Right lobe of liver (tissue), 6 donors: ENCODE results near the gene MS4A18. TPM values are rescaled to one million over a fixed set of nuclear protein-coding genes. Genes with fewer than 3 reads are reported as not detected.

Source experiments
- ATAC-seq, 4 donors: fragments of 200-7000 bp; cut with Tn5 transposase; one replicate each; pipeline ENCODE4 v1.9.1; 2020; ENCODE audit warnings: mild to moderate bottlenecking in 4 of 4, moderate library complexity in 4 of 4
- DNase-seq, 3 donors: peaks; one replicate each; pipeline ENCODE4 v3.0.0-alpha.2; 2020
- H3K27ac ChIP-seq, 3 donors: fragments of 200-600 bp; one replicate each; pipeline ENCODE4 v1.8.0; 2022
- H3K27me3 ChIP-seq, 2 donors: fragments of 200-600 bp; one replicate each; pipeline ENCODE4 v1.8.0; 2022
- H3K36me3 ChIP-seq, 4 donors: fragments of 200-600 bp; sonication (generic) in 1 of 4; one replicate each; pipeline versions ENCODE4 v1.5.1 to v1.8.0; 2017 to 2022; ENCODE audit warnings: control low read depth in 1 of 4
- H3K4me1 ChIP-seq, 4 donors: fragments of 200-600 bp; sonication (generic) in 1 of 4; one replicate each; pipeline versions ENCODE4 v1.5.1 to v1.8.0; 2017 to 2022; ENCODE audit warnings: control low read depth in 1 of 4
- H3K4me3 ChIP-seq, 3 donors: fragments of 200-600 bp; one replicate each; pipeline ENCODE4 v1.8.0; 2022
- H3K9me3 ChIP-seq, 4 donors: fragments of 200-600 bp; sonication (generic) in 1 of 4; one replicate each; pipeline versions ENCODE4 v1.5.1 to v1.8.0; 2017 to 2022; ENCODE audit warnings: control low read depth in 1 of 4
- CTCF ChIP-seq, 4 donors: fragments of 200-600 bp in 3 of 4; fragments of 450-650 bp in 1 of 4; IDR thresholded peaks; one replicate each; pipeline versions ENCODE4 v1.5.1 to v1.8.0; 2016 to 2022; ENCODE audit warnings: antibody characterized with exemption in 4 of 4, mild to moderate bottlenecking in 2 of 4
- POLR2A ChIP-seq: fragments of 450-650 bp; IDR thresholded peaks from one replicate; pipeline ENCODE4 v1.6.1; 2017; ENCODE audit warnings: antibody characterized with exemption, mild to moderate bottlenecking
- WGBS: methylation state at CpG from one replicate; pipeline ENCODE4 v1.1.6; 2018; ENCODE audit warnings: low coverage, low lambda C conversion rate; ENCODE audit not compliant: insufficient coverage; ENCODE audit errors: missing lambda C conversion rate; 5-methylcytosine and 5-hydroxymethylcytosine counted together
- intact Hi-C, 2 donors: fragments of 100-400 bp; cut with DNase I; formaldehyde crosslinking; loops; one replicate each; pipeline versions ENCODE4 v1.11.2 to v1.14.1; 2022
- total RNA-seq, 6 experiments: library from RNA; depleted of rRNA in 2 of 6; stranded (reverse); fragments of >200 nt in 2 of 6; fragmentation: NEBNext Ultra II Directional in 3 of 6; extraction: Animal tissue kit (Norgen Biotek cat#: 25700) in 3 of 6; gene quantifications; one replicate each; pipeline versions ENCODE4 v1.1.0 to v1.2.4, GENCODE V29; 2016 to 2023
- donor health status: DM: no; HTN: yes; CAD: no.
- donor health status: DM: no; HTN: no; CAD: no.
- donor health status: DM: no; HTN: no; CAD: no.
- donor health status: DM: no; HTN: yes; CAD: no.
- donor health status: DM: no; HTN: yes; CAD: no.

MS4A18 gene
- total RNA-seq, 6 experiments from 2014 or later: not detected

GRCh38 chr11:60783141-60783484 lies 58.6 kb downstream of the MS4A18 start:
- H3K4me3 ChIP-seq: no peak overlapping the region
- WGBS: 87% methylated on average over 8 of the region's 8 CpGs
- intact Hi-C loops: no loop called here
- no peaks in the 10 kb centered on the region for H3K36me3 ChIP-seq
- H3K27me3 ChIP-seq: no peaks in the 10 kb centered on the region
- ATAC-seq (no peak), DNase-seq (no peak)
- no peak for TF ChIP-seq POLR2A
- no peak for TF ChIP-seq CTCF (IDR thresholded peaks at IDR 0.05)
- no peaks in the 10 kb centered on the region for H3K9me3 ChIP-seq
- H3K4me1 ChIP-seq: no peaks in the 10 kb centered on the region
- no peak overlapping the region for H3K27ac ChIP-seq

GRCh38 chr11:60783911-60784310 lies 59.4 kb downstream of the MS4A18 start:
- 100% methylated on average over 1 of the region's 7 CpGs for WGBS
- no peaks in the 10 kb centered on the region for H3K4me1 ChIP-seq
- H3K27me3 ChIP-seq: no peaks in the 10 kb centered on the region
- no peaks in the 10 kb centered on the region for H3K36me3 ChIP-seq
- intact Hi-C loops: no loop called here
- H3K4me3 ChIP-seq: no peak overlapping the region
- H3K9me3 ChIP-seq: no peaks in the 10 kb centered on the region
- no peak overlapping the region for H3K27ac ChIP-seq
- ATAC-seq (no peak), DNase-seq (no peak)
- TF ChIP-seq POLR2A (no peak), CTCF (IDR thresholded peaks at IDR 0.05) (no peak)

- Histone ChIP-seq H3K4me1 (no peaks in the 10 kb centered on the region), H3K4me3 (no peak within 1 kb of the TSS), H3K27me3 (no peaks in the 10 kb centered on the region), H3K36me3 (no peaks in the 10 kb centered on the region), H3K27ac (no peak within 1 kb of the TSS), H3K9me3 (no peaks in the 10 kb centered on the region)
- DNase-seq: no peak
- TF ChIP-seq POLR2A (no peak), CTCF (IDR thresholded peaks at IDR 0.05) (no peak)
- intact Hi-C loops: no loop called here
- 51% methylated on average over 5 of the region's 9 CpGs for WGBS
- peak in 2 of 4 donors; percentile 23 to 30 for ATAC-seq
These were observed 60.6 kb downstream of the MS4A18 start, which contains the start of gene MS4A10 for GRCh38 chr11:60785136-60785535. TSS of gene MS4A10 (plus strand) at chr11:60785333. CDS start at chr11:60790336, 5,003 bp downstream.

GRCh38 chr11:60785806-60786361 lies 61.4 kb downstream of the MS4A18 start:
- ATAC-seq (no peak), DNase-seq (no peak)
- Histone ChIP-seq H3K36me3 (no peaks in the 10 kb centered on the region), H3K4me3 (no peak overlapping the region), H3K27me3 (no peaks in the 10 kb centered on the region), H3K9me3 (no peaks in the 10 kb centered on the region), H3K4me1 (no peaks in the 10 kb centered on the region), H3K27ac (no peak overlapping the region)
- WGBS: 39% methylated on average over 8 of the region's 8 CpGs
- TF ChIP-seq POLR2A: no peak
- no peak for TF ChIP-seq CTCF (IDR thresholded peaks at IDR 0.05)
- intact Hi-C loops: no loop called here
